Measurements from ENCODE around the gene STMN1.
"Not testable (repeated sequence)": the region's sequence is repeated elsewhere in the genome, so short reads cannot be mapped to it uniquely, and the experiment has no call there.

The STMN1 gene

DNA sequence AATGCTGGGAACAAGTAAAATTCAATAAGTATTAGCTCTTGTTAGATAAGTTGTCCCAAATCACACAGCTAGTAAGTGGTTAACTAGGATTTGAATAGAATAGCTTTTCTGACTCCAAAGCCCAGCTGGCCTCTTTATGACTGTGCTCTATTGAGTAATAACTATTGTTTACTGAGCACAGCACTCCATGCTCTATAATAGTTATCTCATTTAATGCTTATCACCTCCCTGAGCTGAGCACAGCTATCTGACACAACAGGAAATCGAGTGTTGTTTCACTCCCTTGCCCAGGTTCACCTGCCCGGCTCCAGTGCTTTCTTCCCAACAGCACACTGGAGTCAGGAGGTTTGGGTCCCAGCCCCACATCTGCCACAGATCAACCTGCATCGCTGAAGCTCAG lies 38.8 kb upstream of the STMN1 start:
- DNase-seq (ENCODE audit: low spot score) = no peak
- TF ChIP-seq, protein P1, sequence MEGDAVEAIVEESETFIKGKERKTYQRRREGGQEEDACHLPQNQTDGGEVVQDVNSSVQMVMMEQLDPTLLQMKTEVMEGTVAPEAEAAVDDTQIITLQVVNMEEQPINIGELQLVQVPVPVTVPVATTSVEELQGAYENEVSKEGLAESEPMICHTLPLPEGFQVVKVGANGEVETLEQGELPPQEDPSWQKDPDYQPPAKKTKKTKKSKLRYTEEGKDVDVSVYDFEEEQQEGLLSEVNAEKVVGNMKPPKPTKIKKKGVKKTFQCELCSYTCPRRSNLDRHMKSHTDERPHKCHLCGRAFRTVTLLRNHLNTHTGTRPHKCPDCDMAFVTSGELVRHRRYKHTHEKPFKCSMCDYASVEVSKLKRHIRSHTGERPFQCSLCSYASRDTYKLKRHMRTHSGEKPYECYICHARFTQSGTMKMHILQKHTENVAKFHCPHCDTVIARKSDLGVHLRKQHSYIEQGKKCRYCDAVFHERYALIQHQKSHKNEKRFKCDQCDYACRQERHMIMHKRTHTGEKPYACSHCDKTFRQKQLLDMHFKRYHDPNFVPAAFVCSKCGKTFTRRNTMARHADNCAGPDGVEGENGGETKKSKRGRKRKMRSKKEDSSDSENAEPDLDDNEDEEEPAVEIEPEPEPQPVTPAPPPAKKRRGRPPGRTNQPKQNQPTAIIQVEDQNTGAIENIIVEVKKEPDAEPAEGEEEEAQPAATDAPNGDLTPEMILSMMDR (IDR thresholded peaks at IDR 0.05; ENCODE audit: extremely low read depth, missing control alignments) = no peak

DNA sequence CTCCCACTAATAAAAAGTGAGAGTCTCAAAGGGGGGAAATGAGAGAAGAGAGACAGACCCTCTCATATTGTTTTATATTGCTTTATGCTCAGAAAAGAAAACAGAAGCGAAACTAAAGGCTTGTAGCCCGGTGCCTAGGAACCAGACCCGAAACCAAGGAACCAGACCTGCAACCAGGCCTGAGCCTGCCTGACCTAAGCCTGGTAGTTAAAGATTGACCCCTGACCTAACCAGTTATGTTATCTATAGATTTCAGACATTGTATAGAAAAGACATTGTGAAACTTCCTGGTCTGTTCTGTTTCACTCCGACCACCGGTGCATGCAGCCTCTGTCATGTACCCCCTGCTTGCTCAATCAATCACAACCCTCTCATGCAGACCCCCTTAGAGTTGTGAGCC lies 37.3 kb upstream of the STMN1 start:
- not testable (repeated sequence) for DNase-seq (ENCODE audit: low spot score)

DNA sequence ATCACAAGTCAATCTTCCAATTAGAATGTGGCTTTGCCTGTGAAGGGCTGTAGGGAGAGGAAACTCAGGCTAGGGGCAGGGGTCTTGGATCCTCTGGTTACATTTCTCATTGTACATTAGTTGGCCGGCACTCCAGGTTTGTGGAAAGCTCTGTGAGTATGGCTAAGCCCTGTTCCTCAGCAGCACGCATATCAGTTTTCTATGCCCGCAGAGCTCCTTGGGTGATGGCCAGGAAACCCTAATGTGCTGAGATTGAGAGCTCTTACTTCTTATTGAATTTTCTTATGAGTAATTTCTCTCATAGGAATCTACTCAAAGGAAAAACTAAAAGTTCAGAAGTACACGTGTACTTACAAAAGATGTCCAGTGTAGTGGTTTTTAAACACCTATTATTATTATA lies 30.7 kb upstream of the STMN1 start:
- DNase-seq (ENCODE audit: low spot score) = no peak
- TF ChIP-seq, protein P1 (IDR thresholded peaks at IDR 0.05; ENCODE audit: extremely low read depth, missing control alignments) = no peak

DNA sequence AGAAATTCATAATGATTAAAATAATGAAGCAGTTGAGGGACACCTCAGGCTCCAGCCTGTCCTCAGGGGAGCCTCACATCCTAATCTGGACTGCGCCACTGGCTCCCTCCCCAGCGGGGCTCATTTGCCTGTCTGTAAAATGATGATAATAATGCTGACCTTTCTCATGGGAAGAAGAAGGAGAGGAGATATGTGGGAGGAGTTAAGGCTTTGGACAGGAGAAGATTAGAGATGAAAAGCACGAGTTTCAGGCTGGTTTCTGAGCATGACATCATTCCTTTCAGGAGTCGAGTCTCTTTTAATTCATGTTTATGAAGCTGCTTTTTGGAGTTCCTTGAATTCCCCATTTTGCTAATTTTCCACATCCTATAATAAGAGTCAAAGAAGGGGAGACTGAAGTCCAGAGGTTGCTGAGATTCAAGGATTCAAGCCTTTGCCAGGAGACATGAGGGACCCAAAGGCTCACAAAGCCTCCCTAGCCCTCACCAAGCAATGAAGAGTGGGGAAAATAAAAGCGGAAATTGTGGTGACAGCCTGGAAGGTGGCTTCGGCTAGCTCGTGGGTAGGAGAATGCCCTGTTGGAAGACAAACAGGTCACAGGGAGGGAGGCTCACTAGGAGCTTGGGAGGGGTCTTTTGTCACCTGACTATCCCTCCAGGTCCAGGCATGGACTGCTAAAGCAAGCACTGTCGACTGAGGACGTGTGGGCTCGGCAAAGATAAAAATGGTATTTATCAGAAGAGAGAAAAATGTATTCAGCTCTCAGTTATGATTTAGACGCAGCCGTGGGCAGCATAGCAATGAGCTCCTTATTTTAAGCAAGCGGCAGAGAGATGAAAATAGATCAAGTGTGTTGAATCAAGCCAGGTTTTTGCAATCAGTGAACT lies 27.5 kb upstream of the STMN1 start:
- DNase-seq (ENCODE audit: low spot score) = no peak
- TF ChIP-seq, protein P1 (IDR thresholded peaks at IDR 0.05; ENCODE audit: extremely low read depth, missing control alignments) = no peak

DNA sequence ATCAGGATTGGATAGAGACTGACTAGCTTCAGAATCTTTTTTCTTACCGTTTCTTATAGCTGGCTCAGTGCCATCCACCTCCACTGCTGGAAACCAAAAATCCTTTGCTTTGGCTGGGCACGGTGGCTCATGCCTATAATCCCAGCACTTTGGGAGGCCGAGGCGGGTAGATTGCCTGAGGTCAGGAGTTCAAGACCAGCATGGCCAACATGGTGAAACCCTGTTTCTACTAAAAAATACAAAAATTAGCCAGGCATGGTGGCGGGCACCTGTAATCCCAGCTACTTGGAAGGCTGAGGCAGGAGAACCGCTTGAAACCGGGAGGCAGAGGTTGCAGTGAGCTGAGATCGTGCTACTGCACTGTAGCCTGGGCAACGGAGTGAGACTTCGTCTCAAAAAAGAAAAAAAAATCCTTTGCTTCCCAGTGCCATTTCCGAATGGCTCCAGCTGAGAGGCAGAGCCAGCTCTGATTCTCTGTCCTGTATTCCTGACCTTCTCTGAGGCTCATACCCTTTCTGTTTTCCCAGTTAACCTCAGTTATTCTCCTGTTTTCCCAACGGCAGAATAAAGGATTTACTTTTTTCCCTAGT lies 26.7 kb upstream of the STMN1 start:
- not testable (repeated sequence) for DNase-seq (ENCODE audit: low spot score)

DNA sequence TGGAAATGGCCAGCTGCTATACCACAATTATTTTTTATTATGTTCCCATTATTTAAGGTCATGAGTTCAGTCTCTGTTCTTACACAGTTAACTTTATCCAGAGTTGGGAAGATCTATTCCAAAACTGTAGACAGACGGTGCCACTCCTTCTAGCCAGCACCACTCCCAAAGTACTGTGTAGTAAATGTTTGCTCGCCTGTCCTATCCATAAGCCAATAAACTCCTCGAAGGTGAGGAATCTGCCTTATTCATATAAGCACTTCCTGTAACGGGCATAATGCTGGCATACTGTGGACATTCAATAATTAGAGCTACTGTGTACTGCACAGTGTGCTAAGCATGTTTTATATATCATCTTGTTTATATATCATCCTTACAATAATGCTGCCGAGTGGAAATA lies 26.1 kb upstream of the STMN1 start:
- DNase-seq (ENCODE audit: low spot score) = no peak
- TF ChIP-seq, protein P1 (IDR thresholded peaks at IDR 0.05; ENCODE audit: extremely low read depth, missing control alignments) = no peak

DNA sequence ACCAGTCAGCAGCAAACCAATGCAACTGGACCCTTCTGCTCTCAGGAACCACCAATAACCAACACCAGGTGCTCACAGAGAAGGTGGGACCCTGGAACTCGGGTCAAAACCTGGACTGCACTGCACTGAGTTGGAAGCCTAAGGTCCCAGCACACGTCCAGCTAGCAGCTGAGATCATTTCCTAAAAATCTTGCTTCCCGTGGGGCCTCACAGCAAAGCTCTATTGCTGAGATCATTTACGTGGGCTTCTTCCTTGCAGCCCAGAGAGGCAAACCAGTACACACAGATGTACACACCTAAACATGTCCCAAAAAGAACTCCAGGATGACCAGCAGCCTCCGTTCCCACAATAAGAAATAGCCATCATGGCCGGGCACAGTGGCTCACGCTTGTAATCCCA lies 22.8 kb upstream of the STMN1 start:
- DNase-seq (ENCODE audit: low spot score) = no peak
- TF ChIP-seq, protein P1 (IDR thresholded peaks at IDR 0.05; ENCODE audit: extremely low read depth, missing control alignments) = no peak

DNA sequence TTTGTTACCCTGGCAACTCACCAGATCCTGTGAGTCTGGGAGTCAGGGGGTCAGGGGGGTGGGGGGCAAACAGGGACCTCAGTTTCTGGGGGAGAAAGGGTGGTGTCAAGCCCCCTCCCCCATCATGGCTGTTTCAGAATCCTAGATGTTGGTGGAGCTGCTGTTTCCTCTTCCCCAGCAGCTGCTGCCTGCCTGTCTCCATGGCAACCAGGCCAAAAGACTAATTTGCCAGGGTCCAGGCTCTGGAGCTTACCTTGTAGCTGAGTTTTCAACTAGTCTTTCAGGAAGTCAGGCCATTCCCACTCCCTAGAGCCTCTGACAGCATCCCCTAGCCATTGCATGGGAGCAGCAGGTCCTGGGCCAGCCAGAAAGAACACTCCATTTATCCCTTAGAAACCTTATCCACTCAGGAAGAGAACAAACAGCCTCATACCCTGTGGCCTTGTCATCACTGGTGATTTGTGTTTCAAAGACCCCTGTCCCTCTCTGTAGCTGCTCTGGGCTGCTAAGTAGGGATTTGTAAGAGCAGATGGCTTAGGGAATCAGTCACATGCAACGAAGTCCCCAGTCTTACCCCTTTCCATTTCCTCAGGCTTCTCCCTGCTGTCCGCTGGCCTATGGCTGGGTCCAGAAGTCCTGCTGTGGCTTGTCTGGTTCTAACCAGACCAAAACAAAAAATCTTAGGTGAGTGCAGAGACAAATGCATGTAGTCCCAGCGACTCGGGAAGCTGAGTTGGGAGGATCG lies 21.5 kb upstream of the STMN1 start:
- TF ChIP-seq, protein P1 (IDR thresholded peaks at IDR 0.05; ENCODE audit: extremely low read depth, missing control alignments) = no peak
- DNase-seq (ENCODE audit: low spot score) = no peak

Measured in GM20000 (cell line).